Measurements from ENCODE around the gene ZNF57.
"Not testable (repeated sequence)": the region's sequence is repeated elsewhere in the genome, so short reads cannot be mapped to it uniquely, and the experiment has no call there.

Gene ZNF57

DNA sequence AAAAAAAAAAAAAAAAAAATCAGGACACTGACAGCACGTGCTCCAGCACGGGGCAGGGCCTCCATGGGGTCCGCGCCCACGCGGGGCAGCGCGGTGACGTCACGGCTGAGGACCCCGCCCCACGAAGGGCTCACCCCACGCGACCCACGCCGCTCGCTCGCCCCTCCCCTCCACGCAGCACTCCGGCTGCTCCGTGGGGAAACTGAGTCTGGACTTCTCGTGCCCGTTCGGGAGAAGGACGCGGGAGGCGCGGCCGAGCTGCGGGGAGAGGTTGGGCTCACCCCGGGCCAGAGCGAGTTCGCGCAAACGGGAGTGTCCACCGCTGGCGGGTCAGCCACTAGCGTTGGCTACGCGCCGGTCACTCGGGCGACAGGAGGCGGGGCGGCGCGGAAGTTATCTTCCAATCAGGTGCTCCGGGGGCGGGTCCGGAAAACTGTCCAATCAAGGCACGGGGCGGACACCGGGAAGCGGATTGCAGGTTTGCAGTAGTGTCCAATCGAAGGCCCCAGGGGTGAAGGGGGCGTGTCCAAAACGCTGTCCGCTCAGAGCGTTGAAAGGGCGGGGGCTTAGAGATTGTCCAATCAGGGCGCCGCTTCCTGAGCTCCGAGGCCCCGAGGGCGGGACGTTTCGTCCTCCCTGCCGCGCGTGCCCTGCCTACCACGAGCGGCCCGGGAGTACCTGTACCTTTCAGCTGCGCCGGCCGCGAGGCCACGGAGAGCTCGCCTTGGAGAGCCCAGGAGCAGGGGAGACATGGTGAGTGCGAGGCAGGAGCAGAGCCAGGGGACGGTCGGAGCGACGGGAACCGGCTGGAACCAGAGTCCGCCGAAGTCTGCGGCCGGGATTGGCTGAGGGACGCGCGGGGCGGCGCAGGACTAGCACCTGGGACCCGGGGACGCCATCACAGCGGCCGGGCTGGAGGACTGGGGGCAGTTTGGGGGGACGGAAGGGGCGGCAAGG, at the start of gene ZNF57:
Gene ZNF57, plus strand, starts transcription at position 633 of the 957 bp plus-strand sequence. Its CDS starts 118 bp downstream, at position 751.
- peak; percentile 99 for DNase-seq

DNA sequence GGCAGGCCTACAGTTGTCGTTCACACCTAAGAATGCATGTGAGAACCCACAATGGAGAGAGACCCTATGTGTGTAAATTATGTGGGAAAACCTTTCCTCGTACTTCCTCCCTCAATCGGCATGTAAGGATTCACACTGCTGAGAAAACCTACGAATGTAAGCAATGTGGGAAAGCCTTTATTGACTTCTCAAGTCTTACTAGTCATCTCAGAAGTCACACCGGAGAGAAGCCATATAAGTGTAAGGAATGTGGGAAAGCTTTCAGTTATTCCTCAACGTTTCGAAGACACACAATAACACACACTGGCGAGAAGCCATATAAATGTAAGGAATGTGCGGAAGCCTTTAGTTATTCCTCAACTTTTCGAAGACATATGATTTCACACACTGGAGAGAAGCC, 48.1 kb upstream of the ZNF57 start:
- DNase-seq, result no peak

DNA sequence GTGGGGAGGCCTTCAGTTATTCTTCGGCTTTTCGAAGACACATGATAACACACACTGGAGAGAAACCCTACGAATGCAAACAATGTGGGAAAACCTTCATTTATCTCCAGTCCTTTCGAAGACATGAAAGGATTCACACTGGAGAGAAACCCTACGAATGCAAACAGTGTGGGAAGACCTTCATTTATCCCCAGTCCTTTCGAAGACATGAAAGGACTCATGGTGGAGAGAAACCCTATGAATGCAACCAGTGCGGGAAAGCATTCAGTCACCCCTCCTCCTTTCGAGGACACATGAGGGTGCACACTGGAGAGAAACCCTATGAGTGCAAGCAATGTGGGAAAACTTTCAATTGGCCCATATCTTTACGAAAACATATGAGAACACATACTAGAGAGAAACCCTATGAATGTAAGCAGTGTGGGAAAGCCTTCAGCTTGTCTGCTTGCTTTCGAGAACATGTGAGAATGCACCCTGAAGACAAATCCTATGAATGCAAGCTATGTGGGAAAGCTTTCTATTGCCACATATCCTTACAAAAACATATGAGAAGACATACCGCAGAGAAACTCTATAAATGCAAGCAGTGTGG, 47.6 kb upstream of the ZNF57 start:
- DNase-seq, result no peak

DNA sequence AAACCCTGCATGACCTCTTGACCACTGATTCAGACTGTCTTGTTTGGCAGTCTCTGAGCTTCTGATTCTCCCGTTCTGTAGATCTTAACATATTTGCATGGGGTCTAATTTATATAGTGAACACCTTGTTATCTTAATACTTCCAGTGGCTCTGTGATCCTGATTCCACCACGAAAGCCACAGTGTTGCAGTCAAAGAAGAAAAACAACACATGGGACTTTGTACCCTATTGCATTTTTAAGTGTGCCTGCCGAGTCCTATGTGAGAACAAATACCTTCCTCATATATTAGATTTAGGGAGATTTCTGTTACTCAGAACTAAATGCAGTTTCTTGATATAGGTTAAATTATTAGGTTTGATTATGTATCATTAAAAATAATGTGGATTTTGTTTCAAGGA, 45.9 kb upstream of the ZNF57 start:
- DNase-seq, result no peak

DNA sequence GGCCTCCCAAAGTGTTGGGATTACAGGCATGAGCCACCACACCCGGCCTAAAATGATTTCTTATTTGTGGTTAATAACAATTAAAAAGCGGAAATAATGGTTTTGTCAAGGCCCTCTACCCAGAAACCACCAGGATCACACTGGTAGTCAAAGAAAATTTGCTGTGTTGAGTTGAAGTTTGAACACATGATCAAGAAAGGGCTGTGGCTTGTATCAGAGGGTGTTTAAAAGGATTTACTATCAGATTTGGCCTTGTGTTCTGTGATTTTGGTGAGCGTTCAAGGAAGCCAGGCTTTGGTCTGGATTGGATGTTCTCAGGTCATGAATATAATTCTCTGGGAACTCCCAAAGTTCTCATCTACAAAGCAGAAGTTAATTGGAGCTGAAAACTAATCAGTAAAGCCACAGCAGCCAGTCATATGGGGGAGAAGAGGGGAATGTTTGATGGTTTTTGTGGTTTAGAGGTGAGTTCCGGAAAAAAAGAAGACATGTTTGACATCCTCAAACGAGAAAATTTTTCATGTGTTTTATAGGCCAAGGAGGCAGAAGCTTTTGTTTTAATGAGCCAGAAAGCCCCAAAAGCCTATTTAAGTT, 44.2 kb upstream of the ZNF57 start:
- no peak for DNase-seq

DNA sequence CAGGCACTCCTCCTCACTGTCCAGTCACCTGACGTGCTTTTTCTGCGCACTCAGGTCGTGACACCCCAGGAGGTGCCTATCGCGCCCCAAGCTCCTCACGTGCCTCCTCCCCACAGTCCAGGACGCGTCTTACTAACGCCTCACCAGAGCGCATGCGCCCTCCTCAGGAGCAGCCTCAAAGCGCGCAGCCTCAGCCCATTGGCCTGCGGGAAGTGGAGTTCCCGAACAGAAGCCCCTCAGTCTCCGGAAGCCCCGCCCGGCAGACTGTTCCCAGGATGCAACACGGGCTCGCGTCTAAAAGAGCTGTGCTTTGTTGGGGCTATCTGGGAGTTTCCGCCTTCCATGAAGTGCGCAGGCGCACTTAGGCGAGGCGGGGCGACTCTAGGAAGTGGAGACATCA, 41.9 kb upstream of the ZNF57 start:
- DNase-seq, result no peak

DNA sequence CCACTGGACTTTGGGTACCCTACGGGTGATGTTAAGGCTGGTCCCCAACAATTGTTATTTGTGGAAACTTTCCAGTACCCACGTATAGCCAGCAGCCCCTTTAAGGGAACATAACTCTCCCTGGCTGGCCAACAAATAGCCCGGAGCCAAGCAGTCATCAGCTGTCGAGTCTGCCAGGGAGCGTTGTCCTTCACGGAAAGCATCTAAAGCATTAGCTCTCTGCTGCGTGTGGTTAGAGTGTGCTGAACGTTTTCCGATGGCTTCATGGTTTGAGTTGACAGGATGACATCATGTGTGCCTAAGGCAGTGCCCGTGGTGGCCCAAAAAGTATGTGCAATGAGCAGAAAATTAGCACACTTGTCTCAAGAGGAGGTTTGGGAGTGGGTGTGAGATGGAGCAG, 36.9 kb upstream of the ZNF57 start:
- DNase-seq, result no peak

DNA sequence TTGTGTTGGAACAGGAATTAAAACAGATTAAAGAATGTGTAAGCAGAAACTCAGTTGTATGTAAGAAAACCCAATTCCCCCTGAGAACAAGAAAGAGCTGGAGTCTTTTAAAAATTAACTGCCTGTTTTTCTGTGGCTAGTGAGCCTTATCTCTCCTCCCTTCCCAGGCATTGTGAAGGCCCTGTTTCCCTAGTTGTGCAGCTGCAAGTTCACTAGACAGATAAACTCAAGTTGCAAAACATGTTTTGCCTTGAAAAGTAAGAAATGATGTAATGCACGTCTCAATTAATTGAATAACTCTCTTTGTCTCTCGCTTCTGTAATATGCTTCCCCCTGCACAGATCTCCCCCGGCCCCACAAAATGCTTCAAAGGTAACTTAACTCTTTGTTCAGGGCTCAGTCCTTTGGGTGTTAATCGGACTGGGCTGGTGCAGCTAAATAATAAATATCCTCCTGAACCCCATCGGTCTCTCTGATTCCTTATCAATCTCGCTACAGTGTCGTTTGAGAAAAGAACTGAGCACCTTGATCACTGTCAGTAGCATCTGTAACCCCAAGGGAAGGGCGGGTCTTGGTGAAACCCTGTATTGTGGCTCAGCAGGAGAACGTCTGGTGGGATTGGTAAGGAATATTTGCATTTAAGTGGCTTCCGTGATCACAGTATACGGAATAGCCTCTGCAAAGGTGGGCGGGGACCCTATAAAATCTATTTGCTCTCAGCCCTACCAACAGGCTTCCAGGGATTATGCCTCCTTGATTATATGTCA, 35.2 kb upstream of the ZNF57 start:
- no peak for DNase-seq

DNA sequence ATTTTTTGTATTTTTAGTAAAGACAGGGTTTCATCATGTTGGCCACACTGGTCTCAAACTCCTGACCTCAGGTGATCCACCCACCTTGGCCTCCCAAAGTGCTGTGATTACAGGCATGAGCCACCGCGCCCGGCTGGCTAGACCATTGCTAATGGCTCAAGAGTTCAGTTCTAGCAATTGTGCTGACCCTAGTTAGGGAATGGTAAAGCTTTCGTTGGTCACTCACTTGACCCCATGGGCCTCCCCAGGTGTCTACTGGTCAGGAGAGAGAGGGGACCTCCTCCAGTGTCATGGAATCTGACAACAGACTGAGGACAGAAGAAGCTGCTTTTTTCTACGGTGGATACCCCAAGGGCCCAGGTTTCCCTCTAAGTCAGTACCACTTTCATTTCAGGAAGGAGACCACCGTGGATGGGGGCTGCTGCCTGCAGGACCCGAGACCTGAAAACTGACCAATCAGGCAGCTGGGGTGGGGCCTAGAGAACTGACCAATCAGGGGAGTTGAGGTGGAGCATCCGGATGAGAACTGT, 34.2 kb upstream of the ZNF57 start:
- DNase-seq, result no peak

DNA sequence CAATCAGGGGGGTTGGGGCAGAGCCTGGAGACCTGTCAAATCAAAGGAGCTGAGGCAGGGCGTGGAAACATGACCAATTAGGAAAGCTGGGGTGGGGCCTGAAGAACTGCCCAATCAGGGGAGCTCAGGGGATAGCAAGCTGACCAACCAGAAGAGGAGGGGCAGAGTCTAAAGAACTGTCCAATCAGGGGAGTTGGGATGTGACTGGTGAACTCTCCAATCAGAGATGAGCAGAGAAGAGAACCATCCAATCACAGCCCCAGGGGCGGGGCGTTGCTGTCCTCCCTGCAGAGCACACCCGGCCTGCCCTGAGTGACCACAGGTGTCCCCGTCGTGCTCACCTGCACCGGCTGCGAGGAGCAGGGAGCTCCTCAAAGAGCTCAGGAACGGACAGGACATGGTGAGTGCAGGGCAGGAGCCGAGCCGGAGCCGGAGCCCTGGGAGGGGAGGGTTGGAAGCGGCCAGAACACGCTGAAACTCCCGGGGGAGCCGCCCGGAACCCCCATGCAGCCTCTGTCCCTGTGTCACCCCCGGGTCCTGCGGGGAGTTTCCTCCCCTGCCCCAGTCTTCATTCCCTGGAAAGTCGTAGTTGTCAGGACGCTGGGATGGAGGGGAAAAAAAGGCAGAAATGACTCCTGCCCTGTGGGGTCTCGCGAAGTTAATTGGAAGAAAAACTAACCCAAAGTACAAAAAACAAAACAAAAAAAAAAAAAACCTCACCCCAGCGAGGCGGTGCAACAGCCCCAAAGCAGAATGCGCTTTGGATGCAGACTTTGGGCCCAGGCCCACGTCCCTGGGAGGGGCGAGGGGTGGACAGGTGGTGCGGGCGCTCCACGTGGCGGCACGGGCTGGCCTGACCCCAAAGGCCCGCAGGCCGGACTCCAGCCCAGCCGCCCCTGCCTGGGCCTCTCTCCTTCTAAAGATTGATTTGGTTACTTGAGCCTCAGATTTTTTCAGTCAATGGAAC, 33.4 kb upstream of the ZNF57 start, which contains the start of gene ZNF556:
Gene ZNF556, plus strand, starts transcription at position 311 of the 967 bp plus-strand sequence. Its CDS starts 87 bp downstream, at position 398.
- DNase-seq, result peak; percentile 100

DNA sequence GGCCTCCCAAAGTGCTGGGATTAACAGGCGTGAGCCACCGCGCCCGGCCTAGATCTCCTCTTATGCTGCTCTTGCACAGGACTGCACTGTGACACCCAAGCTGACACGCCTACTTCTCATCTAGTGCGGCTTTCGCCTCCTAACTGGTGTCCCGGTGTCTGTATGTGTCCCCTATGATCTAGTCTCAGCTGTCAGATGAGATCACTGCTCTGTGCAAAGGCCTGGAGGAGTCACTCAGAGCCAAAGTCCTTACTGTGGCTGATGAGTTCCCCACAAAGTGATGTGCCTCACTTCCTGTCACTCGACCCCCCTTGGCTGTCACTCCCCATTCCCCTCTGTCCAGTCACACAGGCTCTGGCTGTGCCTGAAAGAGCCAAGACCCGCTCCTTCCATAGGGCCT, 31.1 kb upstream of the ZNF57 start:
- no peak for DNase-seq

DNA sequence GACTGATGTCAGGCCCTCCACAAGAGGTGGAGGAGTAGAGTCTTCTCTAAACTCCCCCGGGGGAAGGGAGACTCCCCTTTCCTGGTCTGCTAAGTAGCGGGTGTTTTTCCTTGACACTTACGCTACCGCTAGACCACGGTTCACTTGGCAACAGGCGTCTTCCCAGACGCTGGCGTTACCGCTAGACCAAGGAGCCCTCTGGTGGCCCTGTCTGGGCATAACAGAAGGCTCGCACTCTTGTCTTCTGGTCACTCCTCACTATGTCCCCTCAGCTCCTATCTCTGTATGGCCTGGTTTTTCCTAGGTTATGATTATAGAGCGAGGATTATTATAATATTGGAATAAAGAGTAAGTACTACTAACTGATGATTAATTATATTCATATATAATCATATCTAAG, 28.6 kb upstream of the ZNF57 start:
- DNase-seq, result not testable (repeated sequence)

DNA sequence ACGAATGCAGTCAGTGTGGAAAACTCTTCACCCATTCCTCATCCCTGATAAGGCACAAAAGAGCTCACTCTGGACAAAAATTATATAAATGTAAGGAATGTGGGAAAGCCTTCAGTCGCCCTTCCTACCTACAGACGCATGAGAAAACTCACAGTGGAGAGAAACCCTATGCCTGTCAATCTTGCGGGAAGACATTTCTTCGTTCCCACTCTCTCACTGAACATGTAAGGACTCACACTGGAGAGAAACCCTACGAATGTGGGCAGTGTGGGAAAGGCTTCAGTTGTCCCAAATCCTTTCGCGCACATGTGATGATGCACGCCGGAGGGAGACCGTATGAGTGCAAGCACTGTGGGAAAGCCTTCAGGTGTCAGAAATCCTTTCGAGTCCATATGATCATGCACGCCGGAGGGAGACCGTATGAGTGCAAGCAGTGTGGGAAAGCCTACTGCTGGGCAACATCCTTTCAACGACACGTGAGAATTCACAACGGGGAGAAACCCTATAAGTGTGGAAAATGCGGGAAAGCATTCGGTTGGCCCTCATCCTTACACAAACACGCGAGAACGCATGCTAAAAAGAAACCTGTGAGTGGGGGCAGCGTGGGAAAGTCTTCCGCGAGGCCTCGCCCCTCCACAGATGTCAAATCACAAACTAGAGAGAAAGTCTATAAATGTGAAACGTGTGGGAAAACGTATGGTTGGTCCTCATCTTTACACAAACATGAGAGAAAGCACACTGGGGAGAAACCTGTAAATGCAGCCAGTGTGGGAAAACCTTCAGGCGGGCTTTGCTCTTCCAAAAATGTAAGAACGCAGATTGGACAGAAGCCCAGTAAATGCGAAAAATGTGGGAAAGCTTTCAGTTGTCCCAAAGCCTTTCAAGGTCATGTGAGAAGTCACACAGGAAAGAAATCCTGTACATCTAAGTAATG, 23.1 kb upstream of the ZNF57 start:
- no peak for DNase-seq

DNA sequence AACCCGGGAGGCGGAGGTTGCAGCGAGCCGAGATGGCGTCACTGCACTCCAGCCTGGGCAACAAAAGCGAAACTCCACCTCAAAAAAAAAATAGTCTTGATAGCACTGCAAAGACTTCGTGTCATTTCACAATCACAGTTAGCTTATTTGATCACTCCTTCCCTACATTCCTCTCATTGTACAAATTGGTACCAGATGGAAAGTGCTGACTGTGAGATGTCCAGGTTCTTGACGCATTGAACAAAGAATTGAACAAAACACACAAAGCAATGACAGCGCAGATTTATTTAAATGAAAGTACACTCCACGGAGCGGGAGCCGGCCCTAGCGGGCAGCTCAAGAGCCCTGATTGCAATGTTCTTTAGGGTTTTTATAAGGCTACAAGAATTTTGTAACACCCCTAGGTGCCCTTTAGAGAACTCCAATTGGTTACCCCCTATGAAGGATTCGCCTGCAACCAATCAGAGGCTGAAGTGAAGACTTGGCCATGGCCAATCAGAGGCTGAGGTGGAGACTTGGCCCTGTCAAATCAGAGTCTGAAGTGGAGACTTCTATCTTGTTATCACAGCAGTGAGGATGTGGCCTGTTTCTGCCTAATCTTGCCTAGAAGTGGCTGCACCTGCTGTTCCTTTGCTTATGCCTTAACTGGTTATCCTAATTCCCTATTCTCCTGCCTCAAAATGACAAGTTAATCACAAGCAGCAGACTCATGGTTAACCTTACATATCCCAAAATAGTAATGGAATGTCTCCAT, 16.9 kb upstream of the ZNF57 start:
- DNase-seq, result no peak

DNA sequence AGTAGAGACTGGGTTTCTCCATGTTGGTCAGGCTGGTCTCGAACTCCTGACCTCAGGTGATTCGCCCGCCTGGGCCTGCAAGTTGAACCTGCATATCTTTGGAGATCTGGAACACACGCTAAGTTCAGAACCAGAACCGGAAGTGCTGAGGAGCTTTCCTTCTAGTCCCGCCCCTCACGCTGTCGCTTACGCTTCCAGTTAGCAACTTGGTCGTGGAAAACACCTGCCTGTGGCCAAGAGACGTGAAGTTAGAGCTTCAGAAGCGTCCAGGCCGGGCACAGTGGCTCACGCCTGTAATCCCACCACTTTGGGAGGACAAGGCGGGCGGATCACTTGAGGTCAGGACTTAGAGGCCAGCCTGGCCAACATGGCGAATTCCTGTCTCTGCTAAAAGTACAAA, 15.0 kb upstream of the ZNF57 start:
- no peak for DNase-seq

DNA sequence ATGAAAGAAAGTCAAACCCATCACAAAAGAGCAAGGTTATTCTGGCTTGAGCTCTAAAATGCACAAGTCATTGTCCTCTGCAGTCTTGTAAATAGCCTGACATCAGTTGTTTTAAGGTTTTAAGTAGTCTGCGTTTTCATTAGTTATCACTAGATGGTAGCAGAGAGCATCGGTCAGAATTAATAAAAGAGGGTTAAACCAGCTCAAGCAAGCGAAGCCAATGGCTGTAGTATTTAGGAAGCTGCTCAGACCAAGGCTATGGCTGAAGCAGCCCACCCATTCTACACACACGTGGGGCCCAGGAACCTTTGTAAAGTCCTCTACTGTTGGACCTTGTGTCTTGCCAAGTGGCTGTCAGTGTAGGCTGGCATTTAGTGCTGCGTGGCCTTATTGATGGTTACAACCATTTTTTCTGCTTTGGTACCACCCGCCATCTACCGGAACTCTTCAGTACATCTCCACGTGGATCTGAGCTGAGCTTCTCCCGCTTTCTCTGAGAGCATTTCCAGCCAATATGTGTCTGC, 13.3 kb upstream of the ZNF57 start:
- DNase-seq, result peak; percentile 71

DNA sequence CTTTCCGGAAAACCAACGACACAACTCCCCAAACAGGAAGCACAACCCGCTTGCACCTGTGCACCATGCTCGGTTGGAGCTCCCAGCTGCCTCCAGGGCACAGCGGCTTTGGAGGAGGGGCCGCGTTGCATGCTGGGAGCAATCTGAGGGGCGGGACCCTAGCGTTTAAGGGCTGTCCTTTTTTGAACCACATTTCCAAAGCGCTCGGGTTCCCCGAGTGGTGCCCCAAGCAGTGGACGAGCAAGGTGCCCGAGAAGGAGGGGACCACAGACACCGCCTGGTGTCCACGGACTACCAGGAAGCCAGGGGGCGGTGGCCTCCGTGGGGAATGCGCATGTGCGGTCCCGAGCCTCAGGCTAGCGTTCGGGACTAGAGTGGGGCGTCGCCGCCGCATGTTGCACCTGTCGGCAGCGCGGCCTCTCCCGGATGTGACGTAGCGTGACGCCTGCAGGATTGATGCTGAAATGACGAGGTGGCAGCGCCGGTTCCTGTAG, 11.9 kb upstream of the ZNF57 start:
- peak; percentile 90 for DNase-seq

DNA sequence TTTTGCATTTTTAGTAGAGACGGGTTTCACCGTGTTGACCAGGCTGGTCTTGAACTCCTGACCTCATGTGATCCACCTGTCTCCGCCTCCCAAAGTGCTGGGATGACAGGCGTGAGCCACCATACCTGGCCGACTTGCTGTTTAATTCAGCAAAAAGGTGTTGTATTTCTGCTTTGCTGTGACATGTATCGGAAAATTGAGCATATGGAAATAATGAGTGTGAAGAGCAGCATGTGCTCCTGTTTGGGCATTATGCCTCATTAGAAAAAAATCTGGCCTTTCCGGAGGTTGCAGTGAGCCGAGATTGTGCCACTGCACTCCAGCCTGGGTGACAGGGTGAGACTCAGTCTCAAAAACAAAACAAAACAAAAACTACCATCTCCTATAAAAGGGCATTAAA, 10.2 kb upstream of the ZNF57 start:
- not testable (repeated sequence) for DNase-seq

DNA sequence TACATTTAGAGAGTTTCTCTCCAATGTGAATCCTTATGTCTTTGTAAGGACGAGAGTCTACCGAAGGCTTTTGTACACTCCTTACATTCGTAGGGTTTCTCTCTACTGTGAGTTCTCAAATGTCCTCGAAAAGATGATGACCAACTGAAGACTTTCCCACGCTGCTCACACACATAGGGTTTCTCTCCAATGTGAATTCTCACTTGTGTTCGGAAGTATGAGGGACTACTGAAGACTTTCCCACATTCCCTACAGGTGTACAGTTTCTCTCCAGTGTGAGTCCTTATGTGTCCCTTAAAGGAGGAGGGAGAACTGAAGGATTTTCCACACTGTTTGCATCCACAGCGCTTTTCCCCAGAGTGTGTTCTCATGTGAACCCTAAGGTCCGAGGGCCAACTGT, 4.0 kb upstream of the ZNF57 start:
- no peak for DNase-seq

All from NCI-H2029 (cell line).